Heart left ventricle (tissue), 16 donors: ENCODE data around the gene PRKCSH. TPM values are rescaled to one million over a fixed set of nuclear protein-coding genes. Genes with fewer than 3 reads are reported as not detected.
A peak's percentile ranks its signal among the peaks of the same experiment; 100 is the strongest.
"Not testable (repeated sequence)": the region's sequence is repeated elsewhere in the genome, so short reads cannot be mapped to it uniquely, and the experiment has no call there.

Source experiments
- ATAC-seq, 4 donors: fragments of 200-7000 bp; cut with Tn5 transposase; one replicate each; pipeline ENCODE4 v1.9.1; 2020 to 2022; ENCODE audit warnings: moderate library complexity in 4 of 4, mild to moderate bottlenecking in 3 of 4, moderate number of reproducible peaks in 1 of 4
- DNase-seq, 5 donors: peaks; one replicate each; pipeline ENCODE4 v3.0.0-alpha.2; 2020
- H3K27ac ChIP-seq, 12 donors: fragments of 200-600 bp; sonication (generic) in 4 of 12; one replicate each; pipeline versions ENCODE4 v1.5.0 to v1.8.0; 2016 to 2022; ENCODE audit warnings: mild to moderate bottlenecking in 2 of 12
- H3K27me3 ChIP-seq, 9 donors: fragments of 200-600 bp; sonication (generic) in 2 of 9; one replicate each; pipeline versions ENCODE4 v1.5.1 to v1.8.0; 2016 to 2022; ENCODE audit warnings: mild to moderate bottlenecking in 3 of 9
- H3K36me3 ChIP-seq, 9 donors: fragments of 200-600 bp; sonication (generic) in 2 of 9; one replicate each; pipeline versions ENCODE4 v1.5.0 to v1.8.0; 2018 to 2022; ENCODE audit warnings: mild to moderate bottlenecking in 2 of 9
- H3K4me1 ChIP-seq, 12 donors: fragments of 200-600 bp; sonication (generic) in 4 of 12; one replicate each; pipeline versions ENCODE4 v1.5.0 to v1.8.0; 2016 to 2022; ENCODE audit warnings: mild to moderate bottlenecking in 3 of 12
- H3K4me3 ChIP-seq, 12 donors: fragments of 200-600 bp; sonication (generic) in 4 of 12; one replicate each; pipeline versions ENCODE4 v1.5.0 to v1.8.0; 2017 to 2022; ENCODE audit warnings: mild to moderate bottlenecking in 9 of 12, moderate library complexity in 4 of 12
- H3K9me3 ChIP-seq, 12 donors: fragments of 200-600 bp; sonication (generic) in 4 of 12; one replicate each; pipeline versions ENCODE4 v1.5.0 to v1.8.0; 2016 to 2022; ENCODE audit warnings: mild to moderate bottlenecking in 1 of 12
- CTCF ChIP-seq, 12 donors: fragments of 200-600 bp; sonication (generic) in 4 of 12; IDR thresholded peaks; one replicate each; pipeline versions ENCODE4 v1.5.0 to v1.8.0; 2018 to 2022; ENCODE audit warnings: antibody characterized with exemption in 12 of 12, mild to moderate bottlenecking in 5 of 12
- POLR2A ChIP-seq, 2 donors: fragments of 450-650 bp; IDR thresholded peaks; one replicate each; pipeline ENCODE4 v1.6.1; 2017; ENCODE audit warnings: antibody characterized with exemption in 2 of 2, mild to moderate bottlenecking in 2 of 2, moderate library complexity in 2 of 2
- WGBS, 4 donors: extraction: QIAGEN DNeasy Blood & Tissue Kit in 2 of 4; methylation state at CpG; one replicate each; pipeline versions ENCODE4 v1.1.5 to v1.1.7; 2013 to 2018; 5-methylcytosine and 5-hydroxymethylcytosine counted together
- intact Hi-C, 10 donors: fragments of 100-400 bp; cut with DNase I; formaldehyde crosslinking; loops; one replicate each; pipeline versions ENCODE4 v1.11.1 to v1.14.2; 2022
- polyA plus RNA-seq, 2 donors: library from polyadenylated mRNA; stranded (reverse); fragments of 200-250 nt; gene quantifications; one replicate each; pipeline ENCODE4 v1.2.3, GENCODE V29; 2013
- total RNA-seq, 9 donors: library from RNA; depleted of rRNA in 2 of 9; stranded (reverse); fragments of >200 nt in 2 of 9; fragmentation: NEBNext Ultra II Directional in 3 of 9; extraction: Animal tissue kit (Norgen Biotek cat#: 25700) in 3 of 9; gene quantifications; one replicate each; pipeline versions ENCODE4 v1.1.0 to v1.2.4, GENCODE V29; 2016 to 2023
- donor health status: ischemic (EF 13 %, LVEDD 7.1; RV severe dilation, severe dysfunction).
- donor health status: healthy with polysubstance abuse.
- donor health status: DM: no; HTN: yes; CAD: no.
- donor health status: DM: no; HTN: no; CAD: no.
- donor health status: ischemic (EF 25% LVEDD 6.9; RV normal size, moderate dysfunction).
- donor health status: ischemic (EF 25% LVEDD 5.7; RV mildly dilated, moderate dysfunction).
- donor health status: healthy.
- donor health status: DM: yes; HTN: yes; CAD: no.
- donor health status: ischemic (EF 35%, LVEDD 5.7; RV mildly dilated, moderate dysfunction).
- donor health status: nonischemic (EF 11% LVEDD 7.7; RV severe dilation, severe dysfunction).
- donor health status: DM: yes; HTN: yes; CAD: no.
- donor health status: PGD.
- donor health status: ischemic (EF 29% LVEDD 5.4; RV normal size, mild dysfunction).
- donor health status: nonischemic (EF 23%, LVEDD 6.1; RV moderate dilation, normal function).

Gene PRKCSH
- total and polyA plus RNA-seq, 11 donors = 69.3 to 210 (median 107) TPM

GRCh38 chr19:11423791-11424181, 11.6 kb upstream of the PRKCSH start:
- peaks cover 4 to 42% (median 28%) of the 10 kb centered on the region in 12 donors for H3K4me1 ChIP-seq
- no peaks in the 10 kb centered on the region for H3K9me3 ChIP-seq
- intact Hi-C loops = no loop called here
- no peak overlapping the region for H3K27ac ChIP-seq
- ATAC-seq (no peak), DNase-seq (peak in 1 of 5 donors; percentile 24)
- H3K27me3 ChIP-seq = peaks cover 4 to 55% (median 38%) of the 10 kb centered on the region in 9 donors
- H3K4me3 ChIP-seq = no peak overlapping the region
- TF ChIP-seq CTCF (IDR thresholded peaks at IDR 0.05) (no peak), POLR2A (IDR thresholded peaks at IDR 0.05) (no peak)
- 13 to 29% (median 16%) methylated on average over 21 to 22 of the region's 22 CpGs for WGBS, 4 donors
- H3K36me3 ChIP-seq = no peaks in the 10 kb centered on the region

GRCh38 chr19:11425719-11426457, 9.5 kb upstream of the PRKCSH start:
- Histone ChIP-seq H3K9me3 (no peaks in the 10 kb centered on the region), H3K27ac (no peak overlapping the region), H3K4me3 (no peak overlapping the region), H3K4me1 (peaks cover 4 to 25% (median 18%) of the 10 kb centered on the region in 12 donors), H3K27me3 (peaks cover 0 to 34% (median 20%) of the 10 kb centered on the region in 9 donors), H3K36me3 (no peaks in the 10 kb centered on the region)
- no peak for DNase-seq
- intact Hi-C loops = no loop called here
- TF ChIP-seq POLR2A (IDR thresholded peaks at IDR 0.05) (no peak), CTCF (IDR thresholded peaks at IDR 0.05) (no peak)
- 90 to 91% (median 90%) methylated on average over 28 of the region's 28 CpGs for WGBS, 4 donors
- no peak for ATAC-seq

GRCh38 chr19:11426656-11427055, 8.8 kb upstream of the PRKCSH start:
- intact Hi-C loops = no loop called here
- H3K4me1 ChIP-seq = peaks cover 4 to 17% (median 10%) of the 10 kb centered on the region in 12 donors
- DNase-seq = no peak
- WGBS, 4 donors = 90 to 93% (median 91%) methylated on average over 19 of the region's 19 CpGs
- peaks cover 0 to 26% (median 12%) of the 10 kb centered on the region in 9 donors for H3K27me3 ChIP-seq
- H3K27ac ChIP-seq = no peak overlapping the region
- no peaks in the 10 kb centered on the region for H3K9me3 ChIP-seq
- no peaks in the 10 kb centered on the region for H3K36me3 ChIP-seq
- no peak for ATAC-seq
- TF ChIP-seq CTCF (IDR thresholded peaks at IDR 0.05) (no peak), POLR2A (IDR thresholded peaks at IDR 0.05) (no peak)
- no peak overlapping the region for H3K4me3 ChIP-seq

GRCh38 chr19:11433526-11433925, 1.9 kb upstream of the PRKCSH start:
- Histone ChIP-seq H3K4me1 (peaks cover 0 to 22% (median 17%) of the 10 kb centered on the region in 12 donors), H3K36me3 (peaks cover 0 to 22% (median 16%) of the 10 kb centered on the region in 9 donors)
- not testable (repeated sequence) for H3K9me3 ChIP-seq, H3K4me3 ChIP-seq, ATAC-seq, DNase-seq, H3K27ac ChIP-seq, H3K27me3 ChIP-seq
- intact Hi-C loops = loop anchor here in 5 of 10 donors (5.0 to 10.0 kb wide), 5 partner anchors 49 to 299 kb away; partner anchors contain the start of genes EPOR (in 2 of the 5), ELAVL3 (in 1 of the 5) and TSPAN16 (in 1 of the 5)
- WGBS, 4 donors = 96 to 100% (median 98%) methylated on average over 1 to 3 of the region's 3 CpGs
